ENCODE measurements around the gene ZYX. TPM values are rescaled to one million over a fixed set of nuclear protein-coding genes. Genes with fewer than 3 reads are reported as not detected.
A peak's percentile ranks its signal among the peaks of the same experiment; 100 is the strongest.
"Not testable (repeated sequence)": the region's sequence is repeated elsewhere in the genome, so short reads cannot be mapped to it uniquely, and the experiment has no call there.

ZYX gene
- total RNA-seq, 1 donor from 2014 or later, result 86.2 TPM

DNA sequence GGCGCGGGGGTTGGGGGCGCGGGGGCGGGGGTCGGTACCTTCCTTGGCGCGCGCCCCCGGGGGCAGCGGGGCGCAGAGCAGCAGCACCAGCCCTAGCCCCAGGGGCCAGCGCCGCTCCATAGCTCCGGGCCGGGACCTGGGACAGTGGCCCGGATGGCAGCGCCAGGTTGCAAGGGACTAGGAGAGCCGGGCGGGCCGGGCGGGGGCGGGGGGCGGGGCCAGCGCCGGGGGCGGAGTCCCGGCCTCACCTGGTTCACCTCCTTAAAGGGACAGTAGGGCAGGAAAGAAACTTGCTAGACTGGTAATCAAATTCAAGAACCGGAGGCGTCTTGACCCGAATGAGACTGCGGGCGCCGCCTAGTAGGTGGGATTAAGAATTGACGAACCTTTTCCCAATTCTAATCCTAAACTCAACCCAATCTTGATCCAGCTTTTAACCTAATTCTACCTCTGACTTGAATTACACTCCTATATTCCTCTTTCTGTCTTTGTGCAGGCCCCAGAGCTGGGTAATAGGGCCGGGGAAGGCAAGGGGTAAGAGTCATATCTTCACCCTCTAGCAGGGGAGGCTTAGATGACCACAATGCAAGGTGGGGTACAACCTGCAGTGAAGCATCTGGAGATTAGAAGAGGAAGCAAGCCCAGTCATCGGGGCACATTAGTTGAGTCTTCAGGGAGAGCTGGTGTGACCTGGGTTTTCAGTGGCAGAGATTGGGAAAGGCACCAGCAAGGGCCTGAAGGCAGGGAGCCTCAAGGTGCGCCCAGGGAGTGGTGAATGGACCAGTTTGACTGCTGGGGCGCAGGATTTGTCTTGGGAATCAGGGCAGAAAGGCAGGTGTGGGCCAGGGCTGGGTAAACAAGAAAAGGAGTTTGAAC lies 27.8 kb downstream of the ZYX start, which contains the start of gene EPHA1:
TSS of gene EPHA1 (minus strand) at position 171 of the 876 bp plus-strand sequence. CDS start at position 120, 51 bp downstream.
- intact Hi-C loops (cut with DNase I), result no loop called here
- H3K4me3 ChIP-seq, result peak within 1 kb of the TSS; percentile 40 to 50
- no peaks in the 10 kb centered on the region for H3K27me3 ChIP-seq
- no peak for DNase-seq (ENCODE audit: extremely low spot score in 2 of 2)
- no peaks in the 10 kb centered on the region for H3K9me3 ChIP-seq
- peak within 1 kb of the TSS; percentile 56 for H3K27ac ChIP-seq
- TF ChIP-seq POLR2A (IDR thresholded peaks at IDR 0.05) (no peak), POLR2AphosphoS5 (IDR thresholded peaks at IDR 0.05; ENCODE audit: insufficient read depth in 1 of 2, low read depth in 1 of 2) (no peak)
- TF ChIP-seq, protein P1, sequence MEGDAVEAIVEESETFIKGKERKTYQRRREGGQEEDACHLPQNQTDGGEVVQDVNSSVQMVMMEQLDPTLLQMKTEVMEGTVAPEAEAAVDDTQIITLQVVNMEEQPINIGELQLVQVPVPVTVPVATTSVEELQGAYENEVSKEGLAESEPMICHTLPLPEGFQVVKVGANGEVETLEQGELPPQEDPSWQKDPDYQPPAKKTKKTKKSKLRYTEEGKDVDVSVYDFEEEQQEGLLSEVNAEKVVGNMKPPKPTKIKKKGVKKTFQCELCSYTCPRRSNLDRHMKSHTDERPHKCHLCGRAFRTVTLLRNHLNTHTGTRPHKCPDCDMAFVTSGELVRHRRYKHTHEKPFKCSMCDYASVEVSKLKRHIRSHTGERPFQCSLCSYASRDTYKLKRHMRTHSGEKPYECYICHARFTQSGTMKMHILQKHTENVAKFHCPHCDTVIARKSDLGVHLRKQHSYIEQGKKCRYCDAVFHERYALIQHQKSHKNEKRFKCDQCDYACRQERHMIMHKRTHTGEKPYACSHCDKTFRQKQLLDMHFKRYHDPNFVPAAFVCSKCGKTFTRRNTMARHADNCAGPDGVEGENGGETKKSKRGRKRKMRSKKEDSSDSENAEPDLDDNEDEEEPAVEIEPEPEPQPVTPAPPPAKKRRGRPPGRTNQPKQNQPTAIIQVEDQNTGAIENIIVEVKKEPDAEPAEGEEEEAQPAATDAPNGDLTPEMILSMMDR (IDR thresholded peaks at IDR 0.05), result no peak
- no peaks in the 10 kb centered on the region for H3K36me3 ChIP-seq
- H3K4me1 ChIP-seq, result peaks cover 54% of the 10 kb centered on the region

DNA sequence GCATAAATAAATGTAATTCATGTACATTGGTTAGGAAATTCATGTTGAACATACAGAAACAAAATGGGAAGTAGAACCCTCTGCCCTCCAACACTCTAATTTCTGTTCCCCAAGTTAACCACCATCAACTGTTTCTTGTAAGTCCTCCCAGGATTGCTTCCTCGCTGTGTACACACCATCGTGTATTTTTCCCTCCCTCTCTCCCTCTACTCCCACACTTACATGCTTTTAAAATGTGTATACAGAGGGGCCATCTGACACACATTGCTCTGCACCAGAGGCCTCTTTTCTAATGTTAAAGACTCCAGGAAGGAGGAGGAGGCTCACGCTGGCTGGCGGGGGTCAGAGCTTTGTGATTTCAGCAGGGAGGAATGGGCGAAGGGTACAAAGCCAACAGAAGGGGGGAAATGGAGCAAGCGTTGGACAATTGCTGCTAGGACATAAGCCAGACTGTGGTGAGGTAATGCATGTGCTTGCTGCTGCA lies 29.4 kb downstream of the ZYX start:
- intact Hi-C loops (cut with DNase I), result loop anchor here (10.0 kb wide), 2 partner anchors 46 to 166 kb away; partner anchors contain the start of gene FAM131B
- no peak for DNase-seq (ENCODE audit: extremely low spot score in 2 of 2)
- H3K4me3 ChIP-seq, result no peak overlapping the region
- peak overlapping the region; percentile 45 for H3K27ac ChIP-seq
- peak in 1 of 2 donors; percentile 18 for TF ChIP-seq POLR2AphosphoS5 (IDR thresholded peaks at IDR 0.05; ENCODE audit: insufficient read depth in 1 of 2, low read depth in 1 of 2)
- TF ChIP-seq POLR2A (IDR thresholded peaks at IDR 0.05), result no peak
- TF ChIP-seq, protein P1 (IDR thresholded peaks at IDR 0.05), result no peak
- no peaks in the 10 kb centered on the region for H3K36me3 ChIP-seq
- H3K4me1 ChIP-seq, result peaks cover 54% of the 10 kb centered on the region
- H3K27me3 ChIP-seq, result no peaks in the 10 kb centered on the region
- no peaks in the 10 kb centered on the region for H3K9me3 ChIP-seq

DNA sequence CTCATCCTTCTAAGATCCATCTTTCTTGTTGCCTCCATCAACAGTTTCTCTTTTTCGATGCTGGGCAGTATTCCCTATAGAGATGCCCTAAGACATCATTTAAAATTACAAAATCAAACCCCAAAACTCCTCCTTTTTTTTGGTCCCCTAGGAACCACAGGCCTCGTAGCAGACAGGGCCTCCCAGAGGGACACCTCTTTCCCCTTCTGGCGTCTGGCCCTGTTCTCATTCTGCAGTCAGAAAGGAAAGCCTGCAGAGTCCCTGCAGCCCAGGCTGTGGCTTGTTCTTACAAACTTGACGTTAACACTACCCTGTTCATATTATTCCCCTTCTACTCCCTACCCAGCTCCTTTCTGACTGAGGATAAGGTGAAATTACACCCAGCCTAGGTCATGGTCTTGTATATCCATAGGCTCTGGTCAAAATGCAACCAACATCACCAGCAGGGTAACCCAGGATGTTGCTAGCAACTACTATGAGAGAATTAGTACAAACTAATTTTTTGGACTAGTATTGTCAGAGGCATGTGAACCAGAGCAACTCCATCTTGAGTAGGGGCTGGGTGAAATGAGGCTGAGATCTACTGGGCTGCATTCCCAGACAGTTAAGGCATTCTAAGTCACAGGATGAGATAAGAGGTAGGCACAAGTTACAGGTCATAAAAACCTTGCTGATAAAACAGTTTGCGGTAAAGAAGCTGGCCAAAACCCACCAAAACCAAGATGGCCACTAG lies 31.0 kb downstream of the ZYX start:
- no peaks in the 10 kb centered on the region for H3K36me3 ChIP-seq
- no peak overlapping the region for H3K4me3 ChIP-seq
- intact Hi-C loops (cut with DNase I), result loop anchor here (10.0 kb wide), 2 partner anchors 47 to 167 kb away; partner anchors contain the start of gene FAM131B
- TF ChIP-seq, protein P1 (IDR thresholded peaks at IDR 0.05), result no peak
- no peak for TF ChIP-seq POLR2A (IDR thresholded peaks at IDR 0.05)
- TF ChIP-seq POLR2AphosphoS5 (IDR thresholded peaks at IDR 0.05; ENCODE audit: insufficient read depth in 1 of 2, low read depth in 1 of 2), result no peak
- H3K27ac ChIP-seq, result peak overlapping the region; percentile 45
- no peak for DNase-seq (ENCODE audit: extremely low spot score in 2 of 2)
- H3K4me1 ChIP-seq, result peaks cover 62% of the 10 kb centered on the region
- no peaks in the 10 kb centered on the region for H3K27me3 ChIP-seq
- no peaks in the 10 kb centered on the region for H3K9me3 ChIP-seq

DNA sequence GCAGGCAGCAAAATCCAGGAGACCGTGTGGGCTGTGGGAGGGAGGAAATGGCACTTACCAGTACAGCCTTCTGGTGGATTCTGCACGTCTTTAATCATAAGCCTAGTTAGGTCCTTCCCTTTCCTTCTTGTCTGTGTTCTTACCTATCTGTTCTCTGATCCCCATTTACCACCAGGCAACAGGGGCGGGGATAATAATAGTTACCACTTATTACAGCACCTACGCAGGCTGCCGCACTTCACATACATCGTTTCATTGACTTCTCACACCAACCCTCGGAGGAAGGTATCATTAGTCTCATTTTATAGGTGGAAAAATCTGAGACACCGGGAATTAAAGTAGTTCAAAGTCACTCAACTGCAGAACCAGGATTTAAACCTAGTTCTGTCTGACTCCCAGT lies 32.0 kb downstream of the ZYX start:
- Histone ChIP-seq H3K36me3 (no peaks in the 10 kb centered on the region), H3K27ac (no peak overlapping the region), H3K4me1 (peaks cover 52% of the 10 kb centered on the region), H3K4me3 (no peak overlapping the region), H3K9me3 (no peaks in the 10 kb centered on the region), H3K27me3 (no peaks in the 10 kb centered on the region)
- intact Hi-C loops (cut with DNase I), result loop anchor here (10.0 kb wide), 2 partner anchors 48 to 168 kb away; partner anchors contain the start of gene FAM131B
- no peak for DNase-seq (ENCODE audit: extremely low spot score in 2 of 2)
- TF ChIP-seq, protein P1 (IDR thresholded peaks at IDR 0.05), result no peak
- no peak for TF ChIP-seq POLR2A (IDR thresholded peaks at IDR 0.05)
- no peak for TF ChIP-seq POLR2AphosphoS5 (IDR thresholded peaks at IDR 0.05; ENCODE audit: insufficient read depth in 1 of 2, low read depth in 1 of 2)

DNA sequence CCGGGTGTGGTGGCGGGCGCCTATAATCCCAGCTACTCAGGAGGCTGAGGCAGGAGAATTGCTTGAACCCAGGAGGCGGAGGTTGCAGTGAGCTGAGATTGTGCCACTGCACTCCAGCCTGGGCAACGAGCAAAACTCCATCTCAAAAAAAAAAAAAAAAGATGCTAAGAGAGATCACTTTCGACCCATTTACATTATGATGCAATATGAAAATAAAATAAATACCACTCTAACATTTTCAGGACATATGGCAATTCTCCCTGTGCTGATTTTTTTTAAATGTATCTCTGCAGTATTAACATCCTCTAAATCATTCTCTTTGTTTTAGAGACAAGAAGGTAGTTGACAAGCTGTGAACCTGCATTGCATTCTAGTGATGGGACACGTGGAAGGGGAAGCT lies 34.1 kb downstream of the ZYX start:
- H3K4me1 ChIP-seq, result peaks cover 31% of the 10 kb centered on the region
- H3K27ac ChIP-seq, H3K9me3 ChIP-seq: not testable (repeated sequence)

More for the DNA sequence above, 34.1 kb downstream of the ZYX start:
- DNase-seq (ENCODE audit: extremely low spot score in 2 of 2); H3K36me3 ChIP-seq; H3K27me3 ChIP-seq; H3K4me3 ChIP-seq: not testable (repeated sequence)
- intact Hi-C loops (cut with DNase I), result loop anchor here (10.0 kb wide), 2 partner anchors 50 to 170 kb away; partner anchors contain the start of gene FAM131B

Measured in vagina (tissue), 2 donors.